Measurements from ENCODE around the gene CNTNAP5.

The CNTNAP5 gene

GRCh38 chr2:124560592-124561112, 535.6 kb downstream of the CNTNAP5 start:
- H3K9me3 ChIP-seq (ENCODE audit: insufficient read depth, low read depth, low read length), result no peaks in the 10 kb centered on the region
- no peaks in the 10 kb centered on the region for H3K36me3 ChIP-seq (ENCODE audit: insufficient read depth, low read length)
- H3K4me2 ChIP-seq (ENCODE audit: low read depth, low read length, poor library complexity, severe bottlenecking), result no peak overlapping the region
- H3K4me3 ChIP-seq (ENCODE audit: low read length, poor library complexity, severe bottlenecking), result no peak overlapping the region
- H3K4me1 ChIP-seq (ENCODE audit: insufficient read depth, low read length, poor library complexity, severe bottlenecking), result no peaks in the 10 kb centered on the region
- no peaks in the 10 kb centered on the region for H3F3A ChIP-seq (ENCODE audit: low read depth)
- no peaks in the 10 kb centered on the region for H3K9me2 ChIP-seq (replicated peaks; ENCODE audit: low read depth, low read length)
- H3K9ac ChIP-seq (ENCODE audit: low read depth, low read length, poor library complexity, severe bottlenecking), result no peak overlapping the region
- H4K20me1 ChIP-seq (ENCODE audit: insufficient read depth, low read length, poor library complexity, severe bottlenecking), result no peaks in the 10 kb centered on the region
- H2AFZ ChIP-seq (ENCODE audit: low read length), result no peak overlapping the region
- no peaks in the 10 kb centered on the region for H3K79me2 ChIP-seq (ENCODE audit: insufficient read depth, low read length)
- TF ChIP-seq CTCF (conservative IDR thresholded peaks at IDR 0.05; ENCODE audit: low read length) (no peak), EZH2phosphoT487 (IDR thresholded peaks at IDR 0.05; ENCODE audit: borderline replicate concordance) (no peak)
- no peaks in the 10 kb centered on the region for H3K27me3 ChIP-seq (ENCODE audit: insufficient read depth, low read length, poor library complexity, severe bottlenecking)

- H3K27me3 ChIP-seq (ENCODE audit: insufficient read depth, low read length, poor library complexity, severe bottlenecking), result no peaks in the 10 kb centered on the region
- H3K36me3 ChIP-seq (ENCODE audit: insufficient read depth, low read length), result no peaks in the 10 kb centered on the region
- no peaks in the 10 kb centered on the region for H3K4me1 ChIP-seq (ENCODE audit: insufficient read depth, low read length, poor library complexity, severe bottlenecking)
- H3K9me2 ChIP-seq (replicated peaks; ENCODE audit: low read depth, low read length), result no peaks in the 10 kb centered on the region
- TF ChIP-seq CTCF (conservative IDR thresholded peaks at IDR 0.05; ENCODE audit: low read length) (no peak), EZH2phosphoT487 (IDR thresholded peaks at IDR 0.05; ENCODE audit: borderline replicate concordance) (no peak)
- no peaks in the 10 kb centered on the region for H3K79me2 ChIP-seq (ENCODE audit: insufficient read depth, low read length)
- H3K4me3 ChIP-seq (ENCODE audit: low read length, poor library complexity, severe bottlenecking), result no peak overlapping the region
- no peak overlapping the region for H3K9ac ChIP-seq (ENCODE audit: low read depth, low read length, poor library complexity, severe bottlenecking)
- no peak overlapping the region for H3K4me2 ChIP-seq (ENCODE audit: low read depth, low read length, poor library complexity, severe bottlenecking)
- no peaks in the 10 kb centered on the region for H4K20me1 ChIP-seq (ENCODE audit: insufficient read depth, low read length, poor library complexity, severe bottlenecking)
- H3K9me3 ChIP-seq (ENCODE audit: insufficient read depth, low read depth, low read length), result no peaks in the 10 kb centered on the region
- no peaks in the 10 kb centered on the region for H3F3A ChIP-seq (ENCODE audit: low read depth)
- H2AFZ ChIP-seq (ENCODE audit: low read length), result no peak overlapping the region
These were observed 536.4 kb downstream of the CNTNAP5 start for GRCh38 chr2:124561486-124561885.

- Histone ChIP-seq H3K4me2 (ENCODE audit: low read depth, low read length, poor library complexity, severe bottlenecking) (no peak overlapping the region), H2AFZ (ENCODE audit: low read length) (no peak overlapping the region), H3K27me3 (ENCODE audit: insufficient read depth, low read length, poor library complexity, severe bottlenecking) (no peaks in the 10 kb centered on the region), H3K79me2 (ENCODE audit: insufficient read depth, low read length) (no peaks in the 10 kb centered on the region), H3K4me1 (ENCODE audit: insufficient read depth, low read length, poor library complexity, severe bottlenecking) (no peaks in the 10 kb centered on the region), H3F3A (ENCODE audit: low read depth) (no peaks in the 10 kb centered on the region), H3K36me3 (ENCODE audit: insufficient read depth, low read length) (no peaks in the 10 kb centered on the region), H3K9me3 (ENCODE audit: insufficient read depth, low read depth, low read length) (no peaks in the 10 kb centered on the region), H4K20me1 (ENCODE audit: insufficient read depth, low read length, poor library complexity, severe bottlenecking) (no peaks in the 10 kb centered on the region), H3K9me2 (replicated peaks; ENCODE audit: low read depth, low read length) (no peaks in the 10 kb centered on the region), H3K9ac (ENCODE audit: low read depth, low read length, poor library complexity, severe bottlenecking) (no peak overlapping the region), H3K4me3 (ENCODE audit: low read length, poor library complexity, severe bottlenecking) (no peak overlapping the region)
- TF ChIP-seq CTCF (conservative IDR thresholded peaks at IDR 0.05; ENCODE audit: low read length), result no peak
- no peak for TF ChIP-seq EZH2phosphoT487 (IDR thresholded peaks at IDR 0.05; ENCODE audit: borderline replicate concordance)
These were observed 538.3 kb downstream of the CNTNAP5 start for GRCh38 chr2:124563426-124563825.
